K562 (cell line): Measurements from ENCODE around the gene FBXO4. TPM values are rescaled to one million over a fixed set of nuclear protein-coding genes. Genes with fewer than 3 reads are reported as not detected.

ENCODE experiments used
- ARID3A ChIP-seq: IDR thresholded peaks from 2 replicates; pipeline ENCODE4 v1.6.1; 2012; ENCODE audit warnings: low read depth, low read length, improper control_type of control experiment, borderline replicate concordance
- ATF1 ChIP-seq, 2 experiments: fragments of 450-650 bp in 1 of 2; IDR thresholded peaks; 2 replicates each; pipeline ENCODE4 v1.6.1; 2016; ENCODE audit warnings: missing compliant biosample characterization in 1 of 2, missing genetic modification characterization in 1 of 2
- DPF2 ChIP-seq: fragments of 450-650 bp; IDR thresholded peaks from 2 replicates; pipeline ENCODE4 v1.6.1; 2016
- FUS ChIP-seq: fragments of 200-400 bp; formaldehyde crosslinking; optimal IDR thresholded peaks from 2 replicates; pipeline ENCODE3; 2017; ENCODE audit warnings: low read depth, low read length
- GABPB1 ChIP-seq: sonication (generic); formaldehyde crosslinking; IDR thresholded peaks from 2 replicates; pipeline ENCODE4 v1.8.0; 2022; ENCODE audit warnings: mild to moderate bottlenecking, missing genetic modification reagents
- ILF3 ChIP-seq: fragments of 450-650 bp; IDR thresholded peaks from 2 replicates; pipeline ENCODE4 v1.6.1; 2018; ENCODE audit warnings: antibody characterized with exemption, mild to moderate bottlenecking, moderate library complexity, borderline replicate concordance
- L3MBTL2 ChIP-seq: fragments of 450-650 bp; IDR thresholded peaks from 2 replicates; pipeline ENCODE4 v1.6.1; 2016; ENCODE audit warnings: mild to moderate bottlenecking, moderate library complexity
- MNT ChIP-seq, 2 experiments: fragments of 450-650 bp; conservative IDR thresholded peaks; 2 replicates each; pipeline ENCODE4 v1.6.1; 2017; ENCODE audit warnings: mild to moderate bottlenecking in 2 of 2, moderate library complexity in 2 of 2
- OTX1 ChIP-seq: fragments of 450-650 bp; formaldehyde crosslinking; IDR thresholded peaks from 2 replicates; pipeline ENCODE4 v1.4.0; 2022; ENCODE audit warnings: mild to moderate bottlenecking
- SMARCC2 ChIP-seq: fragments of 450-650 bp; IDR thresholded peaks from 2 replicates; pipeline ENCODE4 v1.6.1; 2017; ENCODE audit warnings: antibody characterized with exemption, moderate library complexity, mild to moderate bottlenecking, low read depth
- ZNF12 ChIP-seq: sonication (generic); formaldehyde crosslinking; IDR thresholded peaks from 2 replicates; pipeline ENCODE4 v1.4.0; 2020; ENCODE audit warnings: mild to moderate bottlenecking, missing genetic modification reagents
- ZNF165 ChIP-seq: fragments of 250-450 bp; sonication (Bioruptor Pico); IDR thresholded peaks from 2 replicates; pipeline ENCODE4 v1.4.0; 2020; ENCODE audit warnings: borderline replicate concordance
- ZNF263 ChIP-seq: sonication (generic); formaldehyde crosslinking; IDR thresholded peaks from 2 replicates; pipeline ENCODE4 v1.8.0; 2022; ENCODE audit warnings: mild to moderate bottlenecking, missing genetic modification reagents, borderline replicate concordance
- ZNF764 ChIP-seq: fragments of 250-450 bp; sonication (Bioruptor Pico); IDR thresholded peaks from 2 replicates; pipeline ENCODE4 v1.4.0; 2020; ENCODE audit warnings: low read depth, mild to moderate bottlenecking, moderate library complexity
- polyA plus RNA-seq, 8 experiments: library from polyadenylated mRNA; depleted of rRNA in 4 of 8; stranded (reverse) in 5 of 8; unstranded in 3 of 8; fragments of >200 nt; fragmentation: Nextera tagmentation in 2 of 8; fragmentation: Illumina TruSeq in 1 of 8; extraction: Ambion mirVana in 2 of 8; extraction: Trizol in 1 of 8; gene quantifications; 2 replicates each; pipeline versions ENCODE4 v1.2.1 to v1.2.3, GENCODE V29; 2011 to 2014; ENCODE audit warnings: inconsistent platforms in 1 of 8, missing spikeins in 1 of 8
- total RNA-seq, 7 experiments: library from RNA; depleted of rRNA in 6 of 7; stranded (reverse); fragments of >200 nt in 6 of 7; fragmentation: Illumina TruSeq in 2 of 7; extraction: Trizol in 2 of 7; gene quantifications; 2 replicates each; pipeline versions ENCODE4 v1.2.1 to v1.2.3, GENCODE V29; 2011 to 2021; ENCODE audit warnings: low replicate concordance in 1 of 7
- TF ChIP-seq, protein P1 (sequence below), 2 experiments: fragments of 450-650 bp in 1 of 2; sonication (generic) in 1 of 2; formaldehyde crosslinking in 1 of 2; IDR thresholded peaks; 2 replicates each; pipeline versions ENCODE4 v1.7.1 to v1.9.0; 2016 to 2022; ENCODE audit warnings: inconsistent platforms in 1 of 2, mild to moderate bottlenecking in 1 of 2, missing genetic modification reagents in 1 of 2

The FBXO4 gene
- total and polyA plus RNA-seq, 9 of the 15 experiments (the other 6 are each of a cell fraction or from before 2014, with no cell fraction given), result 5.9 to 33.4 (median 19.6) TPM

- TF ChIP-seq ARID3A (no peak), ZNF263 (CRISPR knock-in tag) (peak; percentile 51), GABPB1 (CRISPR knock-in tag) (peak; percentile 77; the same call in 1 of the 2 replicates), MNT (conservative IDR thresholded peaks at IDR 0.05) (peak; percentile 73 to 88), ATF1 (CRISPR knock-in tag; IDR thresholded peaks at IDR 0.05) (peak; percentile 77), ATF1 (tag; IDR thresholded peaks at IDR 0.05) (peak; percentile 97), ILF3 (peak; percentile 72; the same call in 1 of the 2 replicates), ZNF165 (no peak), SMARCC2 (peak; percentile 32; the same call in 1 of the 2 replicates), L3MBTL2 (peak; percentile 93), OTX1 (no peak; the same call in 1 of the 2 replicates), DPF2 (peak; percentile 39; the same call in 1 of the 2 replicates), FUS (no peak), ZNF764 (no peak), ZNF12 (CRISPR knock-in tag) (no peak)
- TF ChIP-seq, protein P1, sequence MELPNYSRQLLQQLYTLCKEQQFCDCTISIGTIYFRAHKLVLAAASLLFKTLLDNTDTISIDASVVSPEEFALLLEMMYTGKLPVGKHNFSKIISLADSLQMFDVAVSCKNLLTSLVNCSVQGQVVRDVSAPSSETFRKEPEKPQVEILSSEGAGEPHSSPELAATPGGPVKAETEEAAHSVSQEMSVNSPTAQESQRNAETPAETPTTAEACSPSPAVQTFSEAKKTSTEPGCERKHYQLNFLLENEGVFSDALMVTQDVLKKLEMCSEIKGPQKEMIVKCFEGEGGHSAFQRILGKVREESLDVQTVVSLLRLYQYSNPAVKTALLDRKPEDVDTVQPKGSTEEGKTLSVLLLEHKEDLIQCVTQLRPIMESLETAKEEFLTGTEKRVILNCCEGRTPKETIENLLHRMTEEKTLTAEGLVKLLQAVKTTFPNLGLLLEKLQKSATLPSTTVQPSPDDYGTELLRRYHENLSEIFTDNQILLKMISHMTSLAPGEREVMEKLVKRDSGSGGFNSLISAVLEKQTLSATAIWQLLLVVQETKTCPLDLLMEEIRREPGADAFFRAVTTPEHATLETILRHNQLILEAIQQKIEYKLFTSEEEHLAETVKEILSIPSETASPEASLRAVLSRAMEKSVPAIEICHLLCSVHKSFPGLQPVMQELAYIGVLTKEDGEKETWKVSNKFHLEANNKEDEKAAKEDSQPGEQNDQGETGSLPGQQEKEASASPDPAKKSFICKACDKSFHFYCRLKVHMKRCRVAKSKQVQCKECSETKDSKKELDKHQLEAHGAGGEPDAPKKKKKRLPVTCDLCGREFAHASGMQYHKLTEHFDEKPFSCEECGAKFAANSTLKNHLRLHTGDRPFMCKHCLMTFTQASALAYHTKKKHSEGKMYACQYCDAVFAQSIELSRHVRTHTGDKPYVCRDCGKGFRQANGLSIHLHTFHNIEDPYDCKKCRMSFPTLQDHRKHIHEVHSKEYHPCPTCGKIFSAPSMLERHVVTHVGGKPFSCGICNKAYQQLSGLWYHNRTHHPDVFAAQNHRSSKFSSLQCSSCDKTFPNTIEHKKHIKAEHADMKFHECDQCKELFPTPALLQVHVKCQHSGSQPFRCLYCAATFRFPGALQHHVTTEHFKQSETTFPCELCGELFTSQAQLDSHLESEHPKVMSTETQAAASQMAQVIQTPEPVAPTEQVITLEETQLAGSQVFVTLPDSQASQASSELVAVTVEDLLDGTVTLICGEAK (IDR thresholded peaks at IDR 0.05), result no peak
- TF ChIP-seq, protein P1 (CRISPR knock-in tag; IDR thresholded peaks at IDR 0.05), result no peak
Observed at GRCh38 chr5:41924872-41925554, at the start of gene FBXO4 (continued).
